ENCODE results near the gene DRAM2.
"Not testable (repeated sequence)": the region's sequence is repeated elsewhere in the genome, so short reads cannot be mapped to it uniquely, and the experiment has no call there.

GRCh38 chr1:111095421-111095820 lies 44.5 kb downstream of the DRAM2 start:
- TF ChIP-seq CTCF, POLR2A, POLR2AphosphoS5 (IDR thresholded peaks at IDR 0.05): not testable (repeated sequence)
